HG03565 (cell line): ENCODE measurements around the gene CEP128.
A peak's percentile ranks its signal among the peaks of the same experiment; 100 is the strongest.

Experiments used
- ATAC-seq: cut with Tn5 transposase; IDR thresholded peaks from one replicate; pipeline ENCODE4 v1.9.1; 2021; ENCODE audit warnings: mild to moderate bottlenecking, moderate library complexity; ENCODE audit not compliant: unreplicated experiment

Gene CEP128

DNA sequence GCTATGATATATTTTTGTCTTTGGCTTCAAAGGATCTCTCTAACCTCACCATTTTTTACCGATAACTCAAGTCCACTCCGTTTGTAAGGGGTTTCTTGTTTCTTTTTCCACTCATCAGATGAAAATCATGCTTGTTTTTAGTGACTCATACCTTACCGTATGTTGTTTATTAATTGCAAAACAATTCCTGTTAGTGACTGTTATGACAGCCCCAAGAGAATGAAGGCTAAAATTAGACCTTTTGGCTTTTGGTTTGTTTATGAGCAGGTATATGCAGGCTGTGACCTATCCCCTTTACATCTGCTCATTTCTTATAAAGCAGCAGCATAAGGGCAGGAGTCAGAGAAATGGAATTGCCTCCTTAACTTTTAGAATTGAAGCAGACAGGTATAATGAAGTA, 319.8 kb downstream of the CEP128 start:
- peak; percentile 61 for ATAC-seq

DNA sequence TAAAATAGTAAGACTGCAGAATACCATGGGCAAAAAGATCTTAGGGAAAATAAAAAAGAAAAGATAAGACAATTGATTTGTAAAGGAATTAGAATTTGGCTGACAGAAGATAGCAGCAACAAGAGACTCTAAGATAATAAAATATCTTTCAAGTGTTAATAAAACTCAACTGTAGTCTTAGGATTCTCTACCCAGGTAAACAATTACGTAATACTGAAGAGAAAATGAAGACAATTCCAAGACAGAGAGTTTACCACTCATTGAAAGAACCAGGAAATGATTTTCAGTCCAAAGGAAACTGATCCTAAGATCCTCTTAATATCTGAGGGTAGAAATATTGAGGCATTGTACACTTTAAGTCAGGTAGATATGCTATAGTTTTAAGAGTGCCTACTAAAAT, 321.1 kb downstream of the CEP128 start:
- ATAC-seq, result no peak

DNA sequence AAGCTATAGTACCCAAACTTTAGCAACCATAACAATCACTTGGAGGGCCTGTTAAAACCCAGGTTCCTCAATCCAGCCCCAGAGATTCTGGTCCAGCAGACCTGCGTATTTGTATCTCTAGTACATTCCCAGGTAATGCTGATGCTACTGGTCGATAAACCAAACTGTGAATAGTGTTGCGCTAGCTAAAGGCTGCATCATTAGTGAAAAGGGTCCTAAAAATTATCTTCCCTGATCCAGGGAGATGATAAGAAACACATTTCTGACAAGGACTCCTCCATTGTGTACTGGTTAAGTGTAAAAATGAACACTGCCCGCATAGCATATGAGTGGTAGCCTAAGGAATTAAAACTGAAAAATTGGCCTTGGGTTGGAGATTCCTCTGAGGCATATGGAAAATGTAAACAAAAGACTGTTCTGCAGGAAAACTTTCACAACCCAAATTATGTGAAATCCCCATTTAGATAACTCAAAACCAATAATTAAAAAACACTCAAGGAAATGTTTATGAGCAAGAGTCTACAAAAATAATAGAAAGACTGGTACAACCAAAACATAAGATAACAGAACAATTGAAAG, 322.7 kb downstream of the CEP128 start:
- ATAC-seq, result no peak

DNA sequence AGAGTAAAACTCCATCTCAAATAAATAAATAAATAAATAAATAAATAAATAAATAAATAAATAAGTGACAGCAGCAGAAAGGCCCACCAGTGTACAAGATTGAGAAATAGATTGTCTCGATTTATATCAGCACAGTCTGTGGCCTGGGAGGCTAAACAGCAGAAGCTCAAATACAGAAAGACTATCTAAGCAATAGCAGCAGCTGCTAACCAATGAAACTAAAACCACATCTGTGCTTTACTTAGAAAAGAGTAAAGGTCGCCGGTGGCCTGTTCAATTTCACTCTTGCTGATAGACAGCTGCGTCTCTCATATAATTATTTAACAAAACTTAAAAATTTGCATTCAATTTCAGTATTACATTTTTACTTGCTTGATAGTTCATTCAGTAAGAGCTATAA, 325.7 kb downstream of the CEP128 start:
- ATAC-seq, result peak; percentile 86

DNA sequence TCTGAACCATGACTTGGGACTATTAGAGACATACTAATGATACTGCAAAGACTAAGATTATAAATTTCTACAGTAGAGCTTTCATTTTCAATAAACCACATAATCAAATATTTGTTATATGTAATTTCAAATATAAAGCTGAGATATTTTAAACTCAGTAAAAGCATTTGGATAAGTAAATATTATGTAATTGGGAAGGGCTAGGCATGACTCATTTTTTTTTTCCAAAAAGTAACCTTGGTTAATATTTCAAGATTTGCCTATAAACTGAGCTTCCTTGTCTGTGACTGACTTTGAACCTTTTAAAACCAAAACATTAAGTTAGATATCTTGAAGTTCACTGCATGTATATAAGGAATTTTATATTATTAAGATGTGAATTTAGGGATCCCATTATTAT, 332.5 kb downstream of the CEP128 start:
- ATAC-seq, result no peak

DNA sequence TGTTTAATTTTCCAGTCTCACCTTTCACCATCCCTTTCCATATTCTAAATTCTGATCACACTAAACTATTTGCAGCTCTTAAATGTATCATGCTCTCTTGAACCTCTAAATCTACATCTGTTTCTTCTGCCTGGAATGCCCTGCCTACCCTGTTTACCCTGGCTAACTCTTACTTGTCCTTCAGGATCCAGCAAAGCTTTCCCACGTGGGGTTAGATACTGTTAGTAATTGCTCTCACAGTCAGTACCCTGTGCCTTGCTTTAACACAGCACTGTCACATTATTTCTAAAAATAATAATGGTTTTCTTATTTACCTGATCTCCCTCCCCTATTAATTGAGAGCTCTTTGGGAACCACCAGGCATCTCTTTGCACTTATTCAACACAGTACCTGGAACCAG, 333.0 kb downstream of the CEP128 start:
- no peak for ATAC-seq

DNA sequence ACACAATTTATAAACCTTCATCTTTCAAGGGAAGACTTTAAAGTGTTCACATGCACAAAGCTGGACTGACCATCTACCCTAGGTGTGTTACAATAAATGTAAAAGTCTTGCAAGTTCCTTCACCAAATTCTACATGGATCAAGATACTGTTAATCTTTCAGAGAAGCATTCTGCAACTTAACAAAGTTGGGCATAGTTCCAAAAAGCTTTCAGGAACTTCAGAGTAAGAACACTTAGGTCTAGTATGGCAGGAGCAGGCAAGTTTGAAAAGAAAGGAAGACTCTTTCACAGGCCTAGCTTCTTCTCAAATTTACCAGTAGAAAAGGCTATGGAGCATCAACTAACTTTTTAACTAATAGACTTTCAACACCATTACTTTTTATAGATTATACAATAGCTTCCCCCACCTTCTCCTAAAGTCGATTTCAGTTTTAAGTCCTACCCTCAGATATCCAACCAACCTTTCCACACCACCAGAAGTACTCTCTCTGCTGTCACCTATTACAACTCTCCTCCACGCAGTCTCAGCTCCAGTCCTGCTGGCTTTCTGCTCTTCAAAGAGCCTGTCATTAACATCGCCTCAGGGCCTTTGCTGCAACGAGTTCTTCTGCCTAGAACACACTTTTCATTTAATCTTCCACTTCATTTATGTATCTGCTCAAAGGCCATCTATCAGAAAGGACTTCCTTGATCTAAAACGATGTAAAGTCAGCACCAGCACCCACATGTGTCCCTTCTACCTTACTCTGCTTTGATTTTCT, 333.9 kb downstream of the CEP128 start:
- no peak for ATAC-seq

DNA sequence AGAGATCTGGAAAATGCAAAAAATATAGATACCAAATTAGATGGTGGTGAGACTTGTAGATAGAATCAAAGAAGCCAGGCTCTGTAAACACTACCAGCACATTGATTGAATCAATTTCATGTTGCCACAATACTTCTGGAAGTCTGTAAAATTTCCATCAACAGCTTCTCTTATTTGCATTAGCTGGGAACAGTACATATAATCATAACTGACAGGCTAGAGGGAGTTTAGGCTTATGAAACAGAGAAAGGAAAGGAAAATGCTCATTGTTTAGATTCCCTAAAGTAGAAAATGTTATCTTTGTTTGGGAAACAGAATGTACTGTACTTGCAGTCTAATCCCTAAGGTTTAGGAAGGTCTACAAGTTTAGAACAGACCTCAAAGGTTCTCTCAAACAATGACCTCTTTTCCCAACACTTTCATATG, 335.2 kb downstream of the CEP128 start:
- no peak for ATAC-seq

DNA sequence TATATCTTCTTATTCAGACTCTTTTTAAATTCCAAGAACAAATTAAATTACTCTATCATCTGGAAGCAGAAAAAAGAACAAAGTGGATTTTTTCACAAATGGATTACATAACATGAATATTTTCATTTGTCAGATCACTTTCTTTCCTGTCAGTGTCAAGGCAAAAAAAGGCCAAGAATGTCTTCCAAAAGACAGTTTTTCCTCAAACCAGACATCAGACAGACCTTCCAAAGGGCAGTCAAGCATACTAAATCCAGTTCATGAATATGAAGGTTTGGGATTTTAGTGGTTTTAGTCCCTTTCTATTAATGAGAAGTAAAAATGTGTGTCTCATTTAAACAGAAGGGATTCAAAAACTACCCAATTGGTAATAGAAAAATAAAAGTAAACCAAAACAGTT, 336.0 kb downstream of the CEP128 start:
- ATAC-seq, result no peak

DNA sequence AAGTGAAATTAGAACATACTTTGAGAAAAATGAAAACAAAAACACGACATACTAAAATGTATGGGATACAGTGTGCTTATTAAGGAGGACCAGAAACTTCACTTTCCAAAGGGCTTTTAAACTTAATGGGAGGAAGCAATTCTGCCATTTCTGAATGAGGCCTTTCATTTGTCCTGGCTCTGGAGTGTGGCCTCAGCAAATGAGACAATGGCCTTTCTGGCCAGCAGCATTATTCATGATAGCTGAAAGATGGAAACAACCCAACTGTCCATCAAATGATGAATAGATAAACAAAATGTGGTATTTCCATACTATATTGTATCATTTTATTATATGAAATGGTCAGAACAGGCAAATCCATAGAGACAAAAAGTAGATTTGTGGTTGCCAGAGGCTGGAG, 338.6 kb downstream of the CEP128 start:
- no peak for ATAC-seq

DNA sequence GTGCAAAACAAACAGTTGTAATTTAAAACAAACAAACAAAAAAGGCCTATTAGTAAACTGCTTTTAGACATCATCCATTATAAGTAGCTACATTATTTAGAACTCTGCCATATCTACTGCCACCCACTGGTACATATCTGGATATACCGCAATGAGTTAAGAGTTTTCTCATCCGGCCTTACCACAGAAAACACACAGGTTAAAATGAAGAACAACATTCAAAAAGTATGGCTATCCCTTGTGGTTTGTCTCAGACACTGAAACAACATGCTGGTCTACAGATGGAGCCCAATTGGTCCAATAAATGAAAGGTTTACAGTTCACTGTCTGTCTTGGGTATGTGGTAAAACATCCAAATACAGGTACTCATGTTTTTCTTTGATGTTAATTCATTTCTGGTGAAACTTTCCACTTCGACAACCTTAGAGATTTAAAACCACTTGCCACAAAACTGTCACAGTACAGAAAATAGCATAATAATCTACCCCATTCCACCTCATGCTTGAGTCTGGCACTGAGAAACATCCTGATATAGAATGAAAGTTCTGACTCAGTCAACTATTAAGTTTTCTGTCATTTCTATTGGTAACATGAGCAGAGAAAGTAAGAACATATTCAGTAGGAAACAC, 354.3 kb downstream of the CEP128 start:
- ATAC-seq, result peak; percentile 95

DNA sequence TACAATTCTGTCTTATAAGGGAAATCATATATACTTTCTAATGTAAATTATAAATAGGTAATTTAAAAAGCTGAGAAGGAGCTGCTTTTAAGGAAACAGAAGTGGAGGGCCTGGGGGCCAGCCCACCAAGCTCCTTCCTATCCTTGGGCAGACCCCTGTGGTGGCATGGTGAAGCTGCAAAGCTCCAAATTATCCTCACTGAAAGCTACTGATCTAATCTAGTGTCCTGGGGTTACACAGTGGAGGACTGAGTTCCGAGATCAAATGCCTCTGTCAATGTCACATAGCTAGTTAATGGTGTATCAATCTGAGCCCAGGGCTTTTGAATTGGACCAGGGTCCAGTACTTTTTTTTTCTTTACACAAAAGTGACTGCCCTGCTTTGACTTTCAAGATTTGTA, 355.4 kb downstream of the CEP128 start:
- no peak for ATAC-seq

DNA sequence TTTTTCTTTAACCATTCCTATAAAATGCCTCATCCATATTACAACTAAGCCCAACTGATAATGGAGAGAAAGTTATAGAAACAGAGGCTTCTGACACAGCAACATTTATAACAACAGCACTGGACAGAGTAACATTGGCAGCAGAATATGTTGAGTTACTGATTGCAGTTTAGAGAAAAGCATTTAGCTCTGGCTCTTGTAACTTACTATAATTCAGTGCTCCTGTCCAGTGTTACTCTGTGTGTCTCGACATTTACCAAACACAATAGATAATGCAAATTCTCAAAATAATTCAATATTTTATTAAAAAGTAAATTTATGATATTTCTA, 356.1 kb downstream of the CEP128 start:
- no peak for ATAC-seq

DNA sequence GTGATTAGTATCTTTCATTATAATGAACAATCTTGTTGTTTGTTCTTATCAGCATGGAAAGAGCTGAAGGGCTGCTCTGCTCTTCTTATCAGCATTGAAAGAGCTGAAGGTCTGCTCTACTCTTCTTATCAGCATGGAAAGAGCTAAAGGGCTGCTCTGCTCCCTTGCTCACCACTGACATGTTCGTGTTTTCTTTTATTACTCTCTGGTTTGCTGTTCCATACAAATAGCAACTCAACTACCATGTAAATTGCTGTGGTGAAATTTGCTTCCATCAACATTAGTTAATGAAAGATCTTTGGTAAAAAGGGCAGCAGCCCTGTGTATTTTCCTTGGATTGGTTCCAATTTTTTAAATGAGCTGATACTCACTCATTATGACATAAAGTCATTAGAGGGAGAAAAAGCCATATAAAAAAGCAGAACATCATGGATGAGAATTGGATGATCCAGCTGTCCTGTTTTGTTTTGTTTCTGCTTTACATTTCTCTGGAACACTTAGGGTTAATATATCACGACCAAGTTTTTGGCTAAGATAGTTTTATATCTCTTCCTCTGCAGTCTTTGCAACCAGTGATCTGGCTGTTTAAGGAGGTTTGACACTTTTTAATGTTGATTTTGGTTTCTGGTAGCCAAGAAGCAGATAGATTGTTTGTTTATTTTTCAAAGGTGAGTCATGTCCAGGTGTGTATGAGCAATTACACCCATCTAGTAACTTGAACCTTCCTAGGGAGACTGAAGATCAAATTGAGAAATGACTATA, 356.6 kb downstream of the CEP128 start:
- ATAC-seq, result no peak

DNA sequence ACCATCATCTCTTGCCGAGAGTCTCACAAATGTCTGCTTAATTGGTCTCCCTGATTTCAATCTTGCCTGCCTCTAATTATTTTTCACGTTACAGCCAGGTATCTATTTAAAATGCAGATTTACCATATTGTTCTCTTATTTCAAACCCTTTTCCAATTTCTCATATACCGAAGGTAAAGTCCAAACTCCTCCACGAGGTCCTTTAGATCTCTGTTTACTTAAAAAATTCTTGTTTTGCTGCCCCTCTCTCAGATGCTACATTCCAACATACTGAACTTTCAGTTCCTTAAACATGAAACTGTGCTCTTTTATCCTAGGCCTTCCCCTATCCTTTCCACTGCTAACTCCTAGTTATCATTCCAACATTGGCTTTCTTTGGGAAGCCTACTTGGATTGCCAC, 363.9 kb downstream of the CEP128 start:
- no peak for ATAC-seq

DNA sequence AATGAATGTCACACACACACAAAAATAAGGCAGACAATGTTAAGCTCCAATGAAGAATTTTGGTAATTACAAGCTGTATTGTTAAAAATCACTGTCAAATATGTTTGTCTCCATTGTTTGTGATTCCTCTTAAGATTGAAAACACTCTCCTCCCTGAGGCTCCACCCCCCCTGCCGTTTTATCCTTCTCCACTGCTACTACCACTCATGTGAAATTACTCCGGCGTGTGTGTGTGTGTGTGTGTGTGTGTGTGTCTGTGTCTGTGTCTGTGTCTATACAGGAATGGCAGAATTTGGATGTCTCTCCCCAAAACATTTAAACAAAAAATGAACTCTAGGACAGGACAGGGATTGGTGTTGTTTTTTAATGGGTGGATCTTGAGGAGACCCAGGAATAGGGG, 365.1 kb downstream of the CEP128 start:
- no peak for ATAC-seq

DNA sequence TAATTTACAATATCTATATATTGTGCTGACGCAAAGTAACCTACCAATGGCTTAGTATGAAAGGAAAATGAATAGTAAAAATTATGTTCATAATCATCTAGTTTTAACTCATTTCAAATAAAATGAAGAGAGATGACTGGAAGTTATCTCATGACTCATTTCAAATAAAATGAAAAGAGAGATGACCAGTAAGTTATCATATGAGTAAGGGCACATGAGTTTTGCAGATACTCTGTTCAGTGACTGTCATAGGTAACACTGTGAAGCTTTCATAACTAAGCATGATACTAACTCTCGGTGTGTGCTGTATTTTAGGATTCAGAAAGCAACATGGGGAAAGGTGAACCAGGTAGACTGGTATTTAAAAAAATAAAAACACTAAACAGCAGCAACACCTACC, 365.8 kb downstream of the CEP128 start:
- ATAC-seq, result peak; percentile 80

DNA sequence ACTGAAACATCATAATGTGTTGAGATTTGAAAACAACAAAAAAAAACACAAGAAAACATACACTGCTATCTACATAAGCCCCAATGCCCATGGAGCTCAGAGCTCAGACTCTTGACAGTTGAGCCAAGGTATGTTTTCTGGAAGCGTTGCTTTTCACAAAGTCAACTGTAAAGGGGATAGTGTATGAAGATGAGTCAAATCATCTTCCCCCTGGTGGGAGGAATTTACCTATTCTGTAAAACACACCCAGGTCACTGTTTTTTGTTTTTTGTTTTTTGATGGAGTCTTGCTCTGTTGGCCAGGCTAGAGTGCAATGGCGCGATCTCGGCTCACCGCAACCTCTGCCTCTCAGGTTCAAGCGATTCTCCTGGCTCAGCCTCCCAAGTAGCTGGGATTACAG, 368.9 kb downstream of the CEP128 start:
- ATAC-seq, result no peak

DNA sequence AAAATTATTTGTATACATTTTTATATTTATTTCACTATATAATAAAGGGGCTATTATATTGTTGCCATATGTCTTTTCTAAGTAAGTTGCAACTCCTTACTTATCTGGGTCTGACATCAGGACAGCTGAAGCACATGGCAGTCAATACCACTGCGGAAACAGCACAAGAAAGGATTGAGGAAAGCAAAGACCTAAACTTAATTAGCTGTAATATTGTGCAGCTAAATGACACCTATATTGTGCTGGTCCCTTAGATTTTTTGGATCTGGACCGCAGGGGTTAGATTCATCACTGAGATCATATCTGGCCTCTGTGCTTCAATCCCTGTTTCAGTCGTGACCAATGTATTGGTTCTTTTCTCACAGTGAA, 370.6 kb downstream of the CEP128 start:
- ATAC-seq, result no peak

DNA sequence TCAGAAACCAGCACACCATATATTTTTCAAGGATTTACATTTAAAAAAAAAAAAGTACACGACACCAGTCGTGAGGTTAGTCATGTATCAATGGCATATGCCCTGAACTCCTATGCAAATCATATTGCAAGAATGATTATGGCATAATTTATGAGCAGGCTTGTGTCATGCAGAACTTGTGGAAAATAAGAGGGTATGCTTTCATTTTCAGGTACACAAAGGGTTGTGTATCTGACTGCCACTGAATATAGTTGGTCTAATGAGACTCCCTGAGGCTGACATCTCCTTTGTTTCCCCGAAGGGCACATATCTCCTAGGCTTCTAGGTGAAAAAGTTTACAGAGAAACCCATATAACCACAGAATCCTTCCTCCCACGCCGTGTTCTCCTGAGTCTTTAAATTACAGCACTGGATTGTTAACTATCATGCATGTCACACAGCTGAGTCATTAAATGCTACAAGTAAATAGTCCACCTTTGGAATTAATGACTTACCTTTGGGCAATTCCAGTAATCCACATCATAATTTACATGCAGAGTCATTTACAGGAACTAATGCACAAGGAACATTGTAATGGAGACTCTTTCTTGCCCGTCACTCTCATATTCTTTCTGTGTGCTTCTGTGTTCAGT, 373.5 kb downstream of the CEP128 start:
- no peak for ATAC-seq

DNA sequence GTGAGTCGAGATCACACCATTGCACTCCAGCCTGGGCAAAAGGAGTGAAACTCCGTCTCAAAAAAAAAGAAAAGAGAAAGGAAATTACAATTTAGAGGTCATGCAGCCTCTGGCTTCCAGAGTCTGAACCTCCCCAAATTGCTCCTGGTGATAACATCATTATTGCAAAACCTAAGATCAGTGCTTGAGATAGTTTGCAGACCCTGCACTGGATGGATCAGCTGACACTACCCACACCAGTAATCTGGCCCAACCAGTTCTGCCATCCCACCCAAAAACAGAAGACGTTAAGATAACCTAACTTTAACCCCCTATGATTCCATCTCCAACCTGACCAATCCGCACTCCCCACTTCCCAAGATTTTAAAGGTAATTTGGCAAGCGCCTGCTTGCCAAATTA, 376.5 kb downstream of the CEP128 start:
- ATAC-seq, result no peak
